ENCODE measurements around the gene CLEC12A.

CLEC12A gene

GRCh38 chr12:9935026-9935425 lies 36.2 kb upstream of the CLEC12A start:
- no peak overlapping the region for H3K9ac ChIP-seq
- no peaks in the 10 kb centered on the region for H3K4me1 ChIP-seq (ENCODE audit: low read depth, poor library complexity, severe bottlenecking)
- H3K4me2 ChIP-seq: no peak overlapping the region
- H3K36me3 ChIP-seq (ENCODE audit: insufficient read depth): no peaks in the 10 kb centered on the region
- no peaks in the 10 kb centered on the region for H4K20me1 ChIP-seq (ENCODE audit: insufficient read depth)
- TF ChIP-seq, protein P1, sequence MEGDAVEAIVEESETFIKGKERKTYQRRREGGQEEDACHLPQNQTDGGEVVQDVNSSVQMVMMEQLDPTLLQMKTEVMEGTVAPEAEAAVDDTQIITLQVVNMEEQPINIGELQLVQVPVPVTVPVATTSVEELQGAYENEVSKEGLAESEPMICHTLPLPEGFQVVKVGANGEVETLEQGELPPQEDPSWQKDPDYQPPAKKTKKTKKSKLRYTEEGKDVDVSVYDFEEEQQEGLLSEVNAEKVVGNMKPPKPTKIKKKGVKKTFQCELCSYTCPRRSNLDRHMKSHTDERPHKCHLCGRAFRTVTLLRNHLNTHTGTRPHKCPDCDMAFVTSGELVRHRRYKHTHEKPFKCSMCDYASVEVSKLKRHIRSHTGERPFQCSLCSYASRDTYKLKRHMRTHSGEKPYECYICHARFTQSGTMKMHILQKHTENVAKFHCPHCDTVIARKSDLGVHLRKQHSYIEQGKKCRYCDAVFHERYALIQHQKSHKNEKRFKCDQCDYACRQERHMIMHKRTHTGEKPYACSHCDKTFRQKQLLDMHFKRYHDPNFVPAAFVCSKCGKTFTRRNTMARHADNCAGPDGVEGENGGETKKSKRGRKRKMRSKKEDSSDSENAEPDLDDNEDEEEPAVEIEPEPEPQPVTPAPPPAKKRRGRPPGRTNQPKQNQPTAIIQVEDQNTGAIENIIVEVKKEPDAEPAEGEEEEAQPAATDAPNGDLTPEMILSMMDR (conservative IDR thresholded peaks at IDR 0.05; ENCODE audit: low read depth, low read length): no peak
- no peaks in the 10 kb centered on the region for H3K27me3 ChIP-seq (ENCODE audit: insufficient read depth, low read depth)
- no peaks in the 10 kb centered on the region for H3K79me2 ChIP-seq (ENCODE audit: insufficient read depth, low read depth)
- no peak overlapping the region for H3K4me3 ChIP-seq (IDR thresholded peaks at IDR 0.05; ENCODE audit: insufficient read depth, low read depth, low read length)
- H2AFZ ChIP-seq (ENCODE audit: low read depth): no peak overlapping the region
- no peak overlapping the region for H3K27ac ChIP-seq

DNA sequence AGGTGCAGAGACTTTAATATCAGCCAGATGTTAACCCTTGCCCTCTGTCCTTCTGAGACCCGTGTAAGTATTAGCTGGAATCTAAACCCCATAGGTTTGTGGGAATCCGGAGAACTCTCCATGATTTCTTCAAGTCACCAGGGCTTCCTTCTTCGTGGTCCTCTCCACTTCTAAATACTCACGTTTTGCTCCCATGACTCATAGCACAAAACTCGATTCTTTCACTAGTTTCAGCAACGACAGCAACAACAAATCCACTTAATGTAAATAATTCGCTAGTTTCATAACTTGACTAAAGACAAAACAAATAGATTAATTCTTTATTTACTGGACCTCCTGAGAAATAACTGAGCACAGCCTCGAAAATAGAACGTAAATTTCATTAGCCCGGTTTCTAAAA lies 34.6 kb upstream of the CLEC12A start:
- Histone ChIP-seq H3K36me3 (ENCODE audit: insufficient read depth) (no peaks in the 10 kb centered on the region), H3K4me2 (no peak overlapping the region), H3K9ac (no peak overlapping the region), H3K79me2 (ENCODE audit: insufficient read depth, low read depth) (no peaks in the 10 kb centered on the region), H3K4me3 (IDR thresholded peaks at IDR 0.05; ENCODE audit: insufficient read depth, low read depth, low read length) (no peak overlapping the region), H3K4me1 (ENCODE audit: low read depth, poor library complexity, severe bottlenecking) (no peaks in the 10 kb centered on the region), H2AFZ (ENCODE audit: low read depth) (no peak overlapping the region), H3K27ac (no peak overlapping the region), H3K27me3 (ENCODE audit: insufficient read depth, low read depth) (no peaks in the 10 kb centered on the region), H4K20me1 (ENCODE audit: insufficient read depth) (no peaks in the 10 kb centered on the region)
- TF ChIP-seq, protein P1 (conservative IDR thresholded peaks at IDR 0.05; ENCODE audit: low read depth, low read length): no peak

DNA sequence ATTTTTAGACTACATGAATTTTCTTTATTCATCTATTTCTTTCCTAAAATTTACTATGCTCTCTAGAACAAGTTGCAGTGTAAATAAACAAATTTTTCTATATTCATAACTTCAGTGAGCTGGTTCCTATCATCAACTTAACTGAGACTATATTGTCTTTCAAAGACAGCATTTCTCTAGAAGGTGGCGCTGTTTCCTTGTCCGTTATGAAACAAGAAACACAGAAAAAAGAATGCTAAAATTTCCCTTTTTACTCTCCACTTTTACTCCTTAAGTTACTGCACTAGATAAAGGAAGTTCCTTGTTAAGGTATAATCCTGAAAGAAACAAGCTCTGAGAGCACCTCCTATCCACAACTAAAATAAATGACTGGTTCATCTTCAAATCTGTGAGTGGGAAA lies 30.8 kb upstream of the CLEC12A start:
- no peak overlapping the region for H3K9ac ChIP-seq
- H3K27ac ChIP-seq: no peak overlapping the region
- H3K79me2 ChIP-seq (ENCODE audit: insufficient read depth, low read depth): no peaks in the 10 kb centered on the region
- H4K20me1 ChIP-seq (ENCODE audit: insufficient read depth): no peaks in the 10 kb centered on the region
- no peak overlapping the region for H3K4me3 ChIP-seq (IDR thresholded peaks at IDR 0.05; ENCODE audit: insufficient read depth, low read depth, low read length)
- no peaks in the 10 kb centered on the region for H3K36me3 ChIP-seq (ENCODE audit: insufficient read depth)
- H2AFZ ChIP-seq (ENCODE audit: low read depth): no peak overlapping the region
- no peak overlapping the region for H3K4me2 ChIP-seq
- no peaks in the 10 kb centered on the region for H3K27me3 ChIP-seq (ENCODE audit: insufficient read depth, low read depth)
- no peaks in the 10 kb centered on the region for H3K4me1 ChIP-seq (ENCODE audit: low read depth, poor library complexity, severe bottlenecking)
- TF ChIP-seq, protein P1 (conservative IDR thresholded peaks at IDR 0.05; ENCODE audit: low read depth, low read length): no peak

- TF ChIP-seq, protein P1 (conservative IDR thresholded peaks at IDR 0.05; ENCODE audit: low read depth, low read length): no peak
- Histone ChIP-seq H3K9ac (no peak overlapping the region), H3K79me2 (ENCODE audit: insufficient read depth, low read depth) (no peaks in the 10 kb centered on the region), H3K27me3 (ENCODE audit: insufficient read depth, low read depth) (no peaks in the 10 kb centered on the region), H3K27ac (no peak overlapping the region), H3K4me3 (IDR thresholded peaks at IDR 0.05; ENCODE audit: insufficient read depth, low read depth, low read length) (no peak overlapping the region), H4K20me1 (ENCODE audit: insufficient read depth) (no peaks in the 10 kb centered on the region), H2AFZ (ENCODE audit: low read depth) (no peak overlapping the region), H3K4me1 (ENCODE audit: low read depth, poor library complexity, severe bottlenecking) (no peaks in the 10 kb centered on the region), H3K36me3 (ENCODE audit: insufficient read depth) (no peaks in the 10 kb centered on the region), H3K4me2 (no peak overlapping the region)
Observed at GRCh38 chr12:9941838-9942237, 29.4 kb upstream of the CLEC12A start.

Data from KMS-11 (cell line).